ENCODE measurements around the gene RHAG. TPM values are rescaled to one million over a fixed set of nuclear protein-coding genes. Genes with fewer than 3 reads are reported as not detected.

RHAG gene
- total and polyA plus RNA-seq, 2 of the 8 experiments (the other 6 are each of a cell fraction or from before 2014, with no cell fraction given), result not detected

- no peaks in the 10 kb centered on the region for H3K79me1 ChIP-seq (ENCODE audit: low read depth, low read length)
- no peak overlapping the region for H2BK20ac ChIP-seq (ENCODE audit: low read length)
- no peak overlapping the region for H2BK15ac ChIP-seq (ENCODE audit: low read length)
- no peaks in the 10 kb centered on the region for H4K20me1 ChIP-seq (replicated peaks in 1 of 2; ENCODE audit: control insufficient read depth in 1 of 2, insufficient read depth in 2 of 2, low read length in 2 of 2)
- H4K91ac ChIP-seq (replicated peaks; ENCODE audit: insufficient read length, low read length), result no peak overlapping the region
- CTCF ChIA-PET (ENCODE audit: partially characterized antibody), result interaction anchor here (1.3 to 1.7 kb wide), 2 partner anchors 11 to 36 kb away, joined by 4 read pairs; no protein-coding TSS in a partner anchor
- H3K23ac ChIP-seq (ENCODE audit: insufficient read length), result no peak overlapping the region
- H3K56ac ChIP-seq (replicated peaks; ENCODE audit: insufficient read length, low read depth, low read length), result no peak overlapping the region
- H3K79me2 ChIP-seq (ENCODE audit: control insufficient read depth in 1 of 2, insufficient read depth in 2 of 2, low read length in 2 of 2), result no peaks in the 10 kb centered on the region
- 88% methylated on average over 6 of the region's 6 CpGs; no CpG with 5 or more reads in 1 of the 2 experiments for WGBS, 2 experiments (ENCODE audit: extremely low coverage in 1 of 2, insufficient coverage in 1 of 2, insufficient read length in 1 of 2, insufficient replicate concordance in 2 of 2, low coverage in 1 of 2, low lambda C conversion rate in 2 of 2, missing lambda C conversion rate in 1 of 2)
- no peak overlapping the region for H2BK120ac ChIP-seq (replicated peaks; ENCODE audit: low read depth, low read length)
- H4K5ac ChIP-seq (ENCODE audit: insufficient read length, low read depth, low read length), result no peak overlapping the region
- H3K36me3 ChIP-seq (ENCODE audit: control insufficient read depth in 2 of 4, insufficient read depth in 4 of 4, low read length in 3 of 4), result no peaks in the 10 kb centered on the region
- H3K18ac ChIP-seq (ENCODE audit: extremely low read depth, low read length), result no peak overlapping the region
- no peak overlapping the region for H2BK12ac ChIP-seq (ENCODE audit: low read depth, low read length)
- no peak overlapping the region for H3K4me2 ChIP-seq (ENCODE audit: insufficient read depth in 1 of 2, low read depth in 2 of 2, low read length in 2 of 2)
- no peak overlapping the region for H2AK5ac ChIP-seq (ENCODE audit: low read depth, low read length)
- no peak for DNase-seq (ENCODE audit: low read depth in 1 of 2, low spot score in 2 of 2)
- no peak overlapping the region for H3K14ac ChIP-seq (ENCODE audit: insufficient read length)
- H2BK5ac ChIP-seq (ENCODE audit: low read depth, low read length), result no peak overlapping the region
- no peaks in the 10 kb centered on the region; a peak in 1 of 7 replicates for H3K27me3 ChIP-seq (replicated peaks in 1 of 4; ENCODE audit: control insufficient read depth in 3 of 4, extremely low read depth in 1 of 4, insufficient read depth in 3 of 4, low read length in 3 of 4)
- POLR2A ChIA-PET (ENCODE audit: partially characterized antibody), result no interaction called here
- no peak overlapping the region for H3K4me3 ChIP-seq (ENCODE audit: extremely low read depth in 1 of 4, insufficient read depth in 2 of 4, low read depth in 3 of 4, low read length in 4 of 4)
- H3K27ac ChIP-seq (ENCODE audit: low read depth, low read length), result no peak overlapping the region
- H3K23me2 ChIP-seq (ENCODE audit: low read depth, low read length), result no peaks in the 10 kb centered on the region; the same call in 1 of the 2 replicates
- no peak overlapping the region for H3K4ac ChIP-seq (replicated peaks; ENCODE audit: insufficient read length, low read depth, low read length)
- H2AFZ ChIP-seq (ENCODE audit: low read length), result no peak overlapping the region
- no peak overlapping the region for H4K8ac ChIP-seq (ENCODE audit: extremely low read depth, insufficient read depth, low read length)
- H3K9me3 ChIP-seq (ENCODE audit: insufficient read depth in 2 of 2, low read depth in 1 of 2, low read length in 1 of 2), result no peaks in the 10 kb centered on the region
- no peak overlapping the region for H3K9ac ChIP-seq (replicated peaks in 1 of 4; ENCODE audit: extremely low read depth in 1 of 4, low read depth in 3 of 4, low read length in 3 of 4)
- no peak for FAIRE-seq
- H3K4me1 ChIP-seq (replicated peaks in 1 of 4; ENCODE audit: control insufficient read depth in 3 of 4, insufficient read depth in 4 of 4, low read length in 3 of 4), result no peaks in the 10 kb centered on the region
- no peak for TF ChIP-seq ATF2 (IDR thresholded peaks at IDR 0.05; ENCODE audit: low read length)
- TF ChIP-seq YY1 (IDR thresholded peaks at IDR 0.05; ENCODE audit: low read depth, low read length), result no peak
- no peak for TF ChIP-seq SP2 (IDR thresholded peaks at IDR 0.05; ENCODE audit: low read length)
- no peak for TF ChIP-seq CHD2 (IDR thresholded peaks at IDR 0.05; ENCODE audit: low read length)
- TF ChIP-seq TEAD4 (IDR thresholded peaks at IDR 0.05; ENCODE audit: low read depth, low read length), result no peak
- no peak for TF ChIP-seq BRCA1 (IDR thresholded peaks at IDR 0.05; ENCODE audit: low read depth, low read length)
- TF ChIP-seq, protein P1, sequence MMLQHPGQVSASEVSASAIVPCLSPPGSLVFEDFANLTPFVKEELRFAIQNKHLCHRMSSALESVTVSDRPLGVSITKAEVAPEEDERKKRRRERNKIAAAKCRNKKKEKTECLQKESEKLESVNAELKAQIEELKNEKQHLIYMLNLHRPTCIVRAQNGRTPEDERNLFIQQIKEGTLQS (IDR thresholded peaks at IDR 0.05; ENCODE audit: insufficient read depth, low read depth, low read length), result no peak
- no peak for TF ChIP-seq SAP30 (IDR thresholded peaks at IDR 0.05; ENCODE audit: insufficient read depth, insufficient replicate concordance, low read length)
- no peak for TF ChIP-seq POLR2A (IDR thresholded peaks at IDR 0.05; ENCODE audit: control extremely low read depth in 1 of 2, low read depth in 2 of 2, low read length in 2 of 2)
- no peak for TF ChIP-seq SP1 (IDR thresholded peaks at IDR 0.05; ENCODE audit: low read depth, low read length)
- TF ChIP-seq, protein P2, sequence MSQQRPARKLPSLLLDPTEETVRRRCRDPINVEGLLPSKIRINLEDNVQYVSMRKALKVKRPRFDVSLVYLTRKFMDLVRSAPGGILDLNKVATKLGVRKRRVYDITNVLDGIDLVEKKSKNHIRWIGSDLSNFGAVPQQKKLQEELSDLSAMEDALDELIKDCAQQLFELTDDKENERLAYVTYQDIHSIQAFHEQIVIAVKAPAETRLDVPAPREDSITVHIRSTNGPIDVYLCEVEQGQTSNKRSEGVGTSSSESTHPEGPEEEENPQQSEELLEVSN (IDR thresholded peaks at IDR 0.05), result no peak
- no peak for TF ChIP-seq RXRA (IDR thresholded peaks at IDR 0.05; ENCODE audit: insufficient read depth, low read depth, low read length)
Observed at GRCh38 chr6:49570474-49571079, 66.1 kb downstream of the RHAG start.
